GM23338 (cell line): ENCODE measurements around the gene CHCHD3. TPM values are rescaled to one million over a fixed set of nuclear protein-coding genes. Genes with fewer than 3 reads are reported as not detected.

ENCODE experiments used
- ATAC-seq: fragments of 200-7000 bp; cut with Tn5 transposase; 3 replicates; pipeline ENCODE4 v1.9.1; 2020
- DNase-seq: peaks from one replicate; pipeline ENCODE4 v3.0.0-alpha.2; 2015; ENCODE audit warnings: low spot score
- H2AFZ ChIP-seq: fragments of 200-600 bp; sonication (generic); 2 replicates; pipeline ENCODE4 v1.8.0; 2016; ENCODE audit warnings: antibody characterized with exemption, mild to moderate bottlenecking, moderate library complexity
- H3F3A ChIP-seq: fragments of 200-600 bp; sonication (generic); replicated peaks from 2 replicates; pipeline ENCODE4 v1.8.0; 2017; ENCODE audit warnings: antibody characterized with exemption, mixed run types, low read depth
- H3K27ac ChIP-seq: fragments of 200-600 bp; sonication (generic); 2 replicates; pipeline ENCODE4 v1.6.1; 2016; ENCODE audit warnings: low read depth
- H3K27me3 ChIP-seq: fragments of 200-600 bp; sonication (generic); 2 replicates; pipeline ENCODE4 v1.8.0; 2016; ENCODE audit warnings: mild to moderate bottlenecking, mixed run types, moderate library complexity; ENCODE audit not compliant: insufficient read depth
- H3K36me3 ChIP-seq: fragments of 200-600 bp; sonication (generic); 2 replicates; pipeline ENCODE4 v1.8.0; 2016; ENCODE audit warnings: mild to moderate bottlenecking; ENCODE audit not compliant: insufficient read depth
- H3K4me1 ChIP-seq: fragments of 200-600 bp; sonication (generic); 2 replicates; pipeline ENCODE4 v1.8.0; 2016; ENCODE audit warnings: mild to moderate bottlenecking, moderate library complexity; ENCODE audit not compliant: insufficient read depth
- H3K4me2 ChIP-seq: fragments of 200-600 bp; sonication (generic); 2 replicates; pipeline ENCODE4 v1.7.1; 2017; ENCODE audit warnings: mixed run types
- H3K4me3 ChIP-seq: fragments of 200-600 bp; sonication (generic); 2 replicates; pipeline ENCODE4 v1.6.1; 2016; ENCODE audit warnings: mixed run types
- H3K79me2 ChIP-seq: fragments of 200-600 bp; sonication (generic); replicated peaks from 2 replicates; pipeline ENCODE4 v1.8.0; 2017; ENCODE audit warnings: mild to moderate bottlenecking; ENCODE audit not compliant: insufficient read depth
- H3K9me2 ChIP-seq: fragments of 200-600 bp; sonication (generic); 2 replicates; pipeline ENCODE4 v1.8.0; 2017; ENCODE audit not compliant: insufficient read depth
- H4K20me1 ChIP-seq: fragments of 200-600 bp; sonication (generic); replicated peaks from 2 replicates; pipeline ENCODE4 v1.8.0; 2017; ENCODE audit warnings: mild to moderate bottlenecking; ENCODE audit not compliant: insufficient read depth
- H3K27ac Mint-ChIP-seq: 2 replicates; pipeline ENCODE4 v1.8.0; 2020; ENCODE audit warnings: inconsistent platforms, mild to moderate bottlenecking, moderate library complexity, mixed read lengths
- H3K27me3 Mint-ChIP-seq: 3 replicates; pipeline ENCODE4 v1.8.0; 2022; ENCODE audit warnings: low read depth, mild to moderate bottlenecking, moderate library complexity, mixed read lengths, inconsistent platforms; ENCODE audit not compliant: insufficient read depth, poor library complexity
- H3K36me3 Mint-ChIP-seq: 3 replicates; pipeline ENCODE4 v1.8.0; 2021; ENCODE audit warnings: low read depth, mild to moderate bottlenecking, inconsistent platforms, moderate library complexity, mixed read lengths
- H3K4me1 Mint-ChIP-seq: 3 replicates; pipeline ENCODE4 v1.8.0; 2020; ENCODE audit warnings: mild to moderate bottlenecking, inconsistent platforms, mixed read lengths
- H3K4me3 Mint-ChIP-seq: 3 replicates; pipeline ENCODE4 v1.8.0; 2021; ENCODE audit warnings: moderate library complexity, mild to moderate bottlenecking, inconsistent platforms, mixed read lengths
- H3K9me3 Mint-ChIP-seq: 3 replicates; pipeline ENCODE4 v1.8.0; 2020; ENCODE audit warnings: moderate library complexity, mild to moderate bottlenecking, inconsistent platforms, mixed read lengths
- CREB1 ChIP-seq: fragments of 250-450 bp; sonication (Bioruptor Pico); IDR thresholded peaks from 2 replicates; pipeline ENCODE4 v1.5.0; 2020; ENCODE audit warnings: low read depth, mild to moderate bottlenecking, moderate library complexity
- CTCF ChIP-seq, 2 experiments: fragments of 200-600 bp in 1 of 2; sonication (generic) in 1 of 2; conservative IDR thresholded peaks; 2 replicates each; pipeline versions ENCODE4 v1.5.1 to v1.6.1; 2016 to 2017; ENCODE audit warnings: antibody characterized with exemption in 2 of 2, low read depth in 2 of 2, mild to moderate bottlenecking in 2 of 2, moderate library complexity in 1 of 2
- ETS1 ChIP-seq: IDR thresholded peaks from 2 replicates; pipeline ENCODE4 v1.6.1; 2016; ENCODE audit warnings: antibody characterized with exemption
- EZH2 ChIP-seq: fragments of 200-600 bp; sonication (generic); IDR thresholded peaks from one replicate; pipeline ENCODE4 v1.8.0; 2017; ENCODE audit warnings: antibody characterized with exemption, mild to moderate bottlenecking, low read depth; ENCODE audit not compliant: unreplicated experiment
- EZH2phosphoT487 ChIP-seq: fragments of 200-600 bp; sonication (generic); IDR thresholded peaks from one replicate; pipeline ENCODE4 v1.8.1; 2018; ENCODE audit warnings: antibody characterized with exemption; ENCODE audit not compliant: unreplicated experiment
- JUNB ChIP-seq: IDR thresholded peaks from one replicate; pipeline ENCODE4 v1.6.1; 2016; ENCODE audit warnings: antibody characterized with exemption; ENCODE audit not compliant: unreplicated experiment
- NANOG ChIP-seq: IDR thresholded peaks from 2 replicates; pipeline ENCODE4 v1.6.1; 2016; ENCODE audit warnings: antibody characterized with exemption, borderline replicate concordance
- POLR2AphosphoS5 ChIP-seq: IDR thresholded peaks from 2 replicates; pipeline ENCODE4 v1.6.1; 2016; ENCODE audit warnings: antibody characterized with exemption, low read depth
- REST ChIP-seq: IDR thresholded peaks from one replicate; pipeline ENCODE4 v1.6.1; 2018; ENCODE audit warnings: antibody characterized with exemption; ENCODE audit not compliant: unreplicated experiment
- STAT1 ChIP-seq: IDR thresholded peaks from one replicate; pipeline ENCODE4 v1.6.1; 2016; ENCODE audit warnings: antibody characterized with exemption; ENCODE audit not compliant: unreplicated experiment
- ZNF114 ChIP-seq: fragments of 250-450 bp; sonication (Bioruptor Pico); IDR thresholded peaks from 2 replicates; pipeline ENCODE4 v1.5.0; 2020; ENCODE audit warnings: mild to moderate bottlenecking, moderate library complexity
- ZNF331 ChIP-seq: fragments of 250-450 bp; sonication (Bioruptor Pico); IDR thresholded peaks from 2 replicates; pipeline ENCODE4 v1.5.0; 2020; ENCODE audit warnings: low read depth, mild to moderate bottlenecking, moderate library complexity
- ZNF462 ChIP-seq: fragments of 250-450 bp; sonication (Bioruptor Pico); IDR thresholded peaks from 2 replicates; pipeline ENCODE4 v1.5.0; 2020; ENCODE audit warnings: mild to moderate bottlenecking, moderate library complexity
- polyA plus RNA-seq: library from polyadenylated mRNA; unstranded; fragments of >200 nt; fragmentation: Nextera tagmentation; extraction: Ambion mirVana; gene quantifications from 2 replicates; pipeline ENCODE4 v1.2.1, GENCODE V29; 2016
- total RNA-seq: library from RNA; depleted of rRNA; stranded (reverse); fragments of >200 nt; shearing (Covaris generic); gene quantifications from 2 replicates; pipeline ENCODE4 v1.2.3, GENCODE V29; 2014

CHCHD3 gene
- total and polyA plus RNA-seq, 2 experiments from 2014 or later, result 107 to 131 TPM

DNA sequence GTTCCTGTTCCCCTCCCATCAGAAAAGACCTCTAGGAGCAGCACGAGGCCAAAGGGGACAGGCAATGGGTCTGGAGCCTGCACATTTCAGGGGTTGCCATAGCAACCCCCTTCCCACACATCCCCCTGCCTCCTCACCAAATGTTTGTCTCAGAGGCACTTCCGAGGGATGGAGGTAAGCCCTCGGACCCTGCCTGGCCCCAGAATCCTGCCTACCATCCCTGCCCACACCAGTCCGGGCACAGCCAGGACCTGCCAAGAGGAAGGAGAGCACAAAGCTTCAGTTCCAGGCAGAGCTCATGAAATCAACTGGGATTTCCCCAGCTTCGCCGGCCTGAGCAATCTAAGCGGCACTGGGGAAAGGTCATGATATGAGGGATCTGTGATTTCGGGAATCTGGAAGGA is 330.6 kb downstream of the CHCHD3 start:
- Mint-ChIP-seq H3K36me3 (no peaks in the 10 kb centered on the region), H3K27ac (no peak overlapping the region), H3K9me3 (no peaks in the 10 kb centered on the region; the same call in 2 of the 3 replicates), H3K4me1 (peaks cover 21% of the 10 kb centered on the region; the same call in 2 of the 3 replicates), H3K4me3 (0 out of 3 replicates have a peak overlapping the region, but pooled peaks have one; percentile 12), H3K27me3 (peaks cover 12% of the 10 kb centered on the region)
- Histone ChIP-seq H3K27ac (no peak overlapping the region), H3K4me3 (peak overlapping the region; percentile 5; the same call in 1 of the 2 replicates), H3F3A (no peaks in the 10 kb centered on the region), H4K20me1 (no peaks in the 10 kb centered on the region), H3K36me3 (no peaks in the 10 kb centered on the region), H3K79me2 (no peaks in the 10 kb centered on the region), H2AFZ (peak overlapping the region; percentile 83), H3K4me2 (peak overlapping the region; percentile 27; the same call in 1 of the 2 replicates), H3K27me3 (no peaks in the 10 kb centered on the region), H3K9me2 (peaks cover 13% of the 10 kb centered on the region), H3K4me1 (peaks cover 21% of the 10 kb centered on the region)
- TF ChIP-seq REST, result no peak
- no peak for TF ChIP-seq POLR2AphosphoS5
- no peak for TF ChIP-seq NANOG
- TF ChIP-seq EZH2, result no peak
- TF ChIP-seq ZNF462 (CRISPR knock-in tag), result no peak
- TF ChIP-seq ETS1, result no peak
- no peak for TF ChIP-seq ZNF331 (CRISPR knock-in tag)
- TF ChIP-seq JUNB, result no peak
- TF ChIP-seq EZH2phosphoT487, result no peak
- TF ChIP-seq STAT1, result no peak
- no peak for TF ChIP-seq ZNF114 (CRISPR knock-in tag)
- TF ChIP-seq CREB1, result no peak
- TF ChIP-seq CTCF (conservative IDR thresholded peaks at IDR 0.05; ENCODE audit: low read depth in 2 of 2), result no peak
- DNase-seq (peak; percentile 50), ATAC-seq (peak; percentile 87)
